CD4-positive, alpha-beta T cell treated with Interferon gamma for 1 hour (primary cell): ENCODE results near the gene FUBP1.
"Not testable (repeated sequence)": the region's sequence is repeated elsewhere in the genome, so short reads cannot be mapped to it uniquely, and the experiment has no call there.

Experiments
- DNase-seq: peaks from one replicate; pipeline ENCODE4 v3.0.0-alpha.2; 2020

The FUBP1 gene

GRCh38 chr1:77986810-77987209 is 7.9 kb upstream of the FUBP1 start:
- DNase-seq: no peak

- DNase-seq: no peak
These were observed 5.8 kb upstream of the FUBP1 start for GRCh38 chr1:77984629-77985028.

- DNase-seq: no peak
These were observed 5.1 kb upstream of the FUBP1 start for GRCh38 chr1:77983997-77984355.

- DNase-seq: not testable (repeated sequence)
These were observed 4.6 kb upstream of the FUBP1 start for GRCh38 chr1:77983352-77983996.

- DNase-seq: peak; percentile 84
These were observed 441 bp downstream of the FUBP1 start for GRCh38 chr1:77978293-77978968.

GRCh38 chr1:77977989-77978292 is 931 bp downstream of the FUBP1 start:
- no peak for DNase-seq

GRCh38 chr1:77976433-77977076 is 2.3 kb downstream of the FUBP1 start:
- DNase-seq: no peak

GRCh38 chr1:77975907-77976306 is 3.0 kb downstream of the FUBP1 start:
- no peak for DNase-seq

GRCh38 chr1:77975386-77975785 is 3.5 kb downstream of the FUBP1 start:
- DNase-seq: no peak

- no peak for DNase-seq
These were observed 6.8 kb downstream of the FUBP1 start for GRCh38 chr1:77972080-77972479.

GRCh38 chr1:77970192-77970591 is 8.7 kb downstream of the FUBP1 start:
- no peak for DNase-seq

- DNase-seq: no peak
These were observed 12.6 kb downstream of the FUBP1 start for GRCh38 chr1:77966291-77966690.

GRCh38 chr1:77961392-77961791 is 17.5 kb downstream of the FUBP1 start:
- no peak for DNase-seq

- DNase-seq: no peak
These were observed 20.0 kb downstream of the FUBP1 start for GRCh38 chr1:77958850-77959249.

GRCh38 chr1:77958391-77958790 is 20.5 kb downstream of the FUBP1 start:
- DNase-seq: no peak

GRCh38 chr1:77956464-77956863 is 22.4 kb downstream of the FUBP1 start:
- DNase-seq: no peak

- DNase-seq: no peak
These were observed 23.2 kb downstream of the FUBP1 start for GRCh38 chr1:77955709-77956108.

- DNase-seq: no peak
These were observed 24.4 kb downstream of the FUBP1 start for GRCh38 chr1:77954521-77954920.

- DNase-seq: no peak
These were observed 25.0 kb downstream of the FUBP1 start for GRCh38 chr1:77953907-77954306.

- no peak for DNase-seq
These were observed 27.5 kb downstream of the FUBP1 start for GRCh38 chr1:77951328-77951727.

GRCh38 chr1:77950873-77951272 is 28.0 kb downstream of the FUBP1 start:
- DNase-seq: no peak

GRCh38 chr1:77948841-77949424 is 29.9 kb downstream of the FUBP1 start:
- DNase-seq: no peak

GRCh38 chr1:77945345-77945744 is 33.5 kb downstream of the FUBP1 start:
- DNase-seq: no peak
